HK-2 (cell line): ENCODE data around the gene AGR3.
"Not testable (repeated sequence)": the region's sequence is repeated elsewhere in the genome, so short reads cannot be mapped to it uniquely, and the experiment has no call there.

Source experiments
- DNase-seq: peaks from one replicate; pipeline ENCODE4 v3.0.0-alpha.2; 2018; ENCODE audit not compliant: unreplicated experiment

Gene AGR3

DNA sequence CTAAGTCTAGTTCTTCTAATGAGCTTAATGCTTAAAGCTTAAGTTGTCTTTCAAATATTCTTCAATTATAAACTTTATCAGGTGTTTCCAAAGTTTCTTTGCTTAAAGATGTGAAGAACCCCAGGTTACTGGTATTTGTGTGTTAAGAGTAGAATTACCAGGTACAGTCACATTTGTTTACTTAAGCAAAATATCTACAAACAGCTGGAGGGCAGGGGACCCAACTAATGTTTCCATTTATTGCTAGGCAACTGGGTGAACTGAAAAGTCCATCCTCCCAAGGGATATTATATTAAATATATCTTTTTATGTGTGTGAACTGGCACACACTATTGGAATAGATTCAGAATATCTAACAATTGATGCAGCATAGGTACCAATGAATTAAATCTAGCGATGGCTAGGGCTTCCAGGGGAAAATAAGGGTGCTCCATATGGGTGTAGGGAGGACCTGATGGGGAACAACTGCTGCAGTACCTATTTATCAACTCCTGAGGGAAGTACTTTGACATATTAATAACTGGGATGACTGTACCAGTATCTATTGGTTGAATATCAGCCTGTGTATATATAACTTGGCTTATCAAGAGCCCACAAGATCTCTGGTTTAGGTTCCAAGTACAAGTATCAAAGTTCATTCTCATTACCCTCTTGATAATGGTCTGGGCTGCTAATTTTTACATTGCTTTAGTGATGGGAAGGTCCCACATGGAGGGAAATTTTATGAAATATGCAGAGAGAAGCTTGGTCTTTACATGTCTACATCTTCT is 10.3 kb upstream of the AGR3 start:
- DNase-seq: no peak

DNA sequence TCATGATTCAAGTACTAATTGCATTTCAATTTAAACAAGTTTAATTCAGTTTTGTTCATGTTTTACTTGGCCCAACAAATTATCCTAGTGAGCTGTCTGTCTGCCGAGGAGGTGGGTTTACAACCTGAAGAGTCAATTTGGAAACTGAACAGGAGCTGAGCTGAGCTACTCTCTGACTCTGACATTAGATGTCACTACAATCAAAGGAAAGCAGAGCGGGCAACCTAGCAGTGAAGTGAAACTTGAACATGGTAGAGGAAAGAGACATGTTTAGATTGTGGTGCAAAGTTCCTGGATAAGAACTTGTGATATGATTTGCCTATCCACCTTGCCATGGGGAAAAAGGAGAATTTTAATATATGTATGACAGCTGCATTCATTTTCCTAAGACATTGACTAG is 9.6 kb upstream of the AGR3 start:
- DNase-seq: no peak

DNA sequence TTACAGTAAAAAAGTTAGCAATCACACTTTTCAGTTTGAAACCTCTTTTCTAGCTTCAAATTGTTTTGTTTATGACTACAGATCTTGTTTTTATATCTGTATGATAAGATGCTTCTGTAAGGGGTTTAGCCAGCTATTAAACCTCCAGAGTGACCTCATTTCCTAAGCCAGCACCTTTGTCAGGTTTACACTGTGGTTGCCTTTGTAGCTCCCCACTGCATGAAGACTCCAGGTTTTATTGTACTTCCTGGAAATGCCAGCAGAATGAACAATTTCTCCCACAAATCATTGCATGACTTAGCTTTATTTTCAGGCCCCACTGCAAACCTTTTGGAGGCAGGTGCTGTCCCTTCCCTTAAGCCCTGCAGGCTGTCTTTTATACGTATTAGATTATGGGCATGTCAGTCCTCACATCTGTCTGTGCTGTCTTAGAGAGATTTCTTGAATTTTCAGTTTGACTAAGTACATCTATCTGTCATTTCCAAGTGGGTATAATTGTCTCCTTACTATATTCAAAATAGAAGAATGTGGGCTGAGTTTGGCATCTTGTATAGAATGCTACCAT is 8.2 kb upstream of the AGR3 start:
- no peak for DNase-seq

DNA sequence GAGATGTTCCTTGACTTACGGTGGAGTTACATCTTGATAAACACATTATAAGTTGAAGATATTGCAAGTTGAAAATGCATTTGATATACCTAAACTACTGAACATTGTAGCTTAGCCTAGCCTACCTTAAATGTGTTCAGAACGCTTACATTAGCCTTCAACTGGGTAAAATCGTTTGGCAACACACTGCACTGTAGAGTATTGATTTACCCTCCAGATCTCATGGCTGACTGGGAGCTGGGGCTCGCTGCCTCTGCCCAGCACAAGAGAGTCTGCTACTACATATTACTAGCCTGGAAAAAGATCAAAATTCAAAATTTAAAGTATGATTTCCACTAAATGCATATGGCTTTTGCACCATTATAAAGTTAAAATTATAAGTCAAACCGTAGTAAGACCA is 7.5 kb upstream of the AGR3 start:
- DNase-seq: no peak

DNA sequence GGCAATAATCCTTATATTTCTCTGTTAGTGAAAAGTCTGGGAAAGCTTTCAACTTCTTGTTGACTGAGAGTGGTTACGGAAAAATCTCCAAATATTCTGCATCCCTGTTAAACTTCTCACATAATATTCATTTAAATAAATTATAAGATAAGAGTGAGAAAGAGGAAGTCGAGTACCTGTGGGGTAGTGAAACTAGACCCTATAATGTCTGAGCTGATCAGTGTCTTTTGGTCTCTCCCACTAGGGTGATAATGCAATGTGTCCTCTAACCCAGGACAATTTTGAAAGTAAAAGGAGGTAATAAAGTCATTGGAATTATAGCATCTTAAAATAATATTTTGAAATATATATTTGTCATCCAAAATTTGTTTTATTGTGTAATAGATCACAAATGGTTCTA is 2.1 kb upstream of the AGR3 start:
- no peak for DNase-seq

DNA sequence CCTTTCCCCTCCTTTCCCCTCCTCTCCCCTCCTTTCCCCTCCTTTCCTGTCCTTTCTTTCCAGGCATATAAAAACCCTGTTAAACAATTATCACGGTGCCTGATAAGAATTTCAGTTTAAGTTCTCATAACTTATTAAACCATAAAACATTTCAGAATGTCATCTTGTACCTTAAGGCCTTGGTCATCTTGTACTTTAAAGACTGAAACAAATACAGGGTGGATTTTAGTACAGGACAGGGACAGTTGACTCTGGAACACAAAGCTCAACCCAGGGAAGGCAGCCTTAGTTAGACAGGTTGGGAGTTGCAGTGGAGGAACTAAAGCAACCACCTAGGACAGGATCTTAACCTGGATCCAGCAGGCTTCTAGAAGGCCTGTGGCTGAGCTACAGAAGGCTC is 1.2 kb downstream of the AGR3 start:
- DNase-seq: no peak

DNA sequence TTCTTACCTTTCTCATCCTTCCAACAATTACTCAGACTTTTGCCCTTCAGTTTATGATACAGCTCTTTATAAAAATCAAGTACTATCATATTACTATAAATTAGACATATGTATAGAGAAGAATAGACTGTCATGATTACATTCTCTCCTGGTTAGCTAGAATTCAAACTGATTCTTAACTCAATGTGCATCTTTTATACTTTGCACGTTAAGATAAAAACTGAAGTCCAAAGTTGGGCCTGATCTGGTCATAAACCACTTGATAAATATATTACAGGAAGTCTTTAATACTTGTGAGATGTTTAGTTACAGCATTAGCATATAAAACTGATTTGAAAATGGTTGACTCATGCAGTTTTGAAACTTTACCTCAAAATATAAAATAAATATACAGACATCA is 2.6 kb downstream of the AGR3 start:
- DNase-seq: no peak

DNA sequence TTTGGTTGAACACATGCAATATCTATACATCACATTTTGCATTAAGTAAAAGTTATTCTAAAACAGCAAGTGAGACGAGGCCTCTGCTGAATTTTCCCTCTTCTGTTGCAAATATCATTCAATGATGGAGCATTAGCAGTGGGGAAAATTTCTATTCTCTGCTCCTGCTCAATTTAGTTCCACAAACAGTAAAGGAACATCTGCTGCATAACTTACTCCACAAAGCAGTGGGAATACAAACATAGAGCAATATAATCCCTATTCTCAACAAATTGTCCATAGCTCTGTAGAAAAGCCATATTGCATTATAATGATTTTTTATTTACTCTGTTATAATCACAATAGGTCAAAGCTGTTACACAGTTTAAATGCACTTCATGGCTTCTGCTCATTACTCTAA is 5.9 kb downstream of the AGR3 start:
- no peak for DNase-seq

DNA sequence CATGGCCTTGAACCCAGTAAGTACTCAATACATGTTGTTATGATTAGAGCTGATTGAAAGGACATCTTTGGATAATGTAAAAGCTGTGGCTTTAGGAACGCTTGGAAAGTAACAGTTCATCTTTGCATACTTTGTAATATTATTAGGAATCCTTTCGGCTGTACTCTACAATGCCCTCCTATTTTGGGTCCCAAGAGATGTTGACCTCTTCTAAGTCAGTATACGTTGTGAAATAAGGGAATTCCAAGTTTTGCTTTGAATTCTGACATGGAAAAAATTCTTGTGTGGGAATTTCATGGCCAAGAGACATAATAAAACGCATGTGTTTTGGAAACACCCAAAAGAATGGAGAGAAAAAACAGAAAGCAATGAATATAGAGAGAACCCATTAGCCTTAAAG is 7.7 kb downstream of the AGR3 start:
- DNase-seq: no peak

DNA sequence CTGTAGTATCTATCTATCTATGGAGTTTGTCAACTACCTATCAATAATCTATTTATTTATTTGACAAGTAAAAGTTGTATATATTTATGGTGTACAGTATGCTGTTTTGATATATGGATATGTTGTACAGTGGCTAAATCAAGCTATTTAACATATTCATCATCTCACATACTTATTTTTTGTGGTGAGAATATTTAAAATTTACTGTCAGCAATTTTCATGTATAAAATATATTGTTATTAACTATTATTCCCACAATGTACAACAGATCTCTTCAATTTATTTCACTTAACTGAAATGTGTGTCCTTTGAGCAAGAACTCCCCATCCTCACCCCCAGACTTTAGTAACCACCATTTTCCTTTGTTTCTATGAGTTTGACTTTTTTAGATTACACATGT is 14.5 kb downstream of the AGR3 start:
- no peak for DNase-seq

DNA sequence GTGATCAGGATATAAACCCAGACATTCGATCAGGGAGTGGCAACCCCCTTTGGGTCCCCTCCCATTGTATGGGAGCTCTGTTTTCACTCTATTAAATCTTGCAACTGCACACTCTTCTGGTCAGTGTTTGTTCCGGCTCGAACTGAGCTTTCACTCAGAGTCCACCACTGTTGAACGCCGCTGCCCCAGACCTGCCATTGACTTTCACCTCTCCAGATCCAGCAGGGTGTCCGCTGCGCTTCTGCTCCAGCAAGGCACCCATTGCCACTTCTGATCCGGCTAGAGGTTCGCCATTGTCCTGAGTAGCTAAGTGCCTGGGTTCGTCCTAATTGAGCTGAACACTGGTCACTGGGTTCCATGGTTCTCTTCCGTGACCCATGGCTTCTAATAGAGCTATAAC is 28.6 kb downstream of the AGR3 start:
- not testable (repeated sequence) for DNase-seq

DNA sequence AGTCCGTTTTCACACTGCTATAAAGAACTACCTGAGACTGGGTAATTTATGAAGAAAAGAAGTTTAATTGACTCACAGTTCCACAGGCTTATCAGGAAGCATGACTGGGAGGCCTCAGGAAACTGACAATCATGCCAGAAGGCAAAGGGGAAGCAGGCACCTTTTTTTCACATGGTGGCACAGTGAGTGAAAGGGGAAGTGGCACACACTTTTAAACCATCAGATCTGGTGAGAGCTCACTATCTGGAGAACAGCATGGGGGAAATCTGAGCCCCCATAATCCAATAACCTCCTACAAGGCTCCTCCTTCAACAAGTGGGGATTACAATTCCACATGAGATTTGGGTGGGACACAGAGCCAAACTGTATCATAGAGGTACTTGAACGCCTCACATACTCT is 30.0 kb downstream of the AGR3 start:
- no peak for DNase-seq

DNA sequence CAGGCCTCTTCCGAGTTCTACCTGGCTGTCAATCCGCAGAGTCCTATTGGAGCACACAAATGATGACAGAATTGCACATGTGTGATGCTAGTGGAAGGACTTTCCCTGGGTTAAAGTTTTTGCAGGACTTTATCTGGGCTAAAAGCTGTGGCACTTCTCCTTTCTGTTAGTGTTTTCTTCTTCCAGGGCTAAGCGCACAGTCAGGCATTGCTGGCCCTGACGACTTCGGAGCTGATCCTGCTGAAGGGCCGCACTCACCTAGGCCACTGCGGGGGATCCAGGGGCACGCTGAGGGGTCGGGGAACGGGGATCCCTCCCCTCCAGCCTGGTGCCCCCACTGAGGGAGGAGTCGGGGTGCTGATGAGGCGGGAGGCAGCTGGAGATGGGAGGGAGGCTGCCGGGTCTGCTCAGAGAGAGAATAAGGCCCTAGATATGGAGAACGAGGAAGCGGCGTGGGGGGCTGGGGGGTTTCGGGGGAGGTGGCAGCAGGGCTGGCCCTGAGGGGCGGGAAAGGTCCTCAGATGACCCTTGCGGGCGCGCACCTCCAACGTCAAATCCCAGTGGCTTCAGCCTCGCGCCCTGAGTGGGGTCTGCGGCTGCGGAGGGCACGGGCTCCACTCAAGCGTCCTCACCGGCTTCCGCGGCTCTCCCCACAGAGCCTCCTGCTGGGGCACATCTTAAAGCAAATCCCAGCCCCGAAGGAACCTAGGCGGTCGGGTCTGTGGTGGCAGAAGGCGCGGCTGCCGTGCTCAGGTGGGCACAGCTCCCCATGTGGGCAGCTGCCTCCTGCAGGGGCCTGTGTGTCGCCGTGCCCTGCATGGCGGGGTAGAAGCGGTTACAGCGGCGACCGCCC is 30.9 kb downstream of the AGR3 start:
- no peak for DNase-seq

DNA sequence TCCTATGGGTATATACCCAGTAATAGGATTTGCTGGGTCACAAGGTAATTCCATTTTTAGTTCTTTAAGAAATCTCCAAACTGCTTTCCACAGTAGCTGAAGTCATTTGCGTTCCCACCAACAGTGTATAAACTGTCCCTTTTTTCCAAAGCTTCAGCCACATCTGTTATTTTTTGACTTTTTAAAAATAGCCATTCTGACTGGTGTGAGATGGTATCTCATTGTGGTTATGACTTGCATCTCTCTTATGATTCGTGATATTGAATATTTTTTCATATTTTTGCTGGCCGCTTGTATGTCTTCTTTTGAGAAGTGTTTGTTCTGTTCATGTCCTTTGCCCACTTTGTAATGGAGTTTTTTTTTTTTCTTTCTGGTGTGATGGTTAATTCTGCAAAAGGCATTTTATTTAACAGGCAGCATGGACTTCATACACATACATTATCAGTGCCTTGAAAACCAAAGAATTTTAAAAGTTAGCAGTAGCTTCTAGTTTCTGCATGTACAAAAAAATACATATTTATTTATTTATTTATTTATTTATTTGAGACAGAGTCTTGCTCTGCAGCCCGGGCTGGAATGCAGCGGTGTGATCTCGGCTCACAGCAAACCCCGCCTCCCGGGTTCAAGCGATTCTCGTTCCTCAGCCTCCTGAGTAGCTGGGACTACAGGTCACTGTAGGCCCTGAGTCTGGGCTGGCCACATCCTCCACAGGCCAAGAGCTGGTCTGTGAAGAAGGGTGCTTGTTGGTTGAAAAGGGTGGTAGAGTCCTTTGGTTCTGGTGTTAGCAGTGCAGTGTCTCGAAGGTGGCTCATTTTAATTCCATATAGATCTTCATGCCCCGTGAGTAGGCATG is 32.3 kb downstream of the AGR3 start:
- DNase-seq: no peak

DNA sequence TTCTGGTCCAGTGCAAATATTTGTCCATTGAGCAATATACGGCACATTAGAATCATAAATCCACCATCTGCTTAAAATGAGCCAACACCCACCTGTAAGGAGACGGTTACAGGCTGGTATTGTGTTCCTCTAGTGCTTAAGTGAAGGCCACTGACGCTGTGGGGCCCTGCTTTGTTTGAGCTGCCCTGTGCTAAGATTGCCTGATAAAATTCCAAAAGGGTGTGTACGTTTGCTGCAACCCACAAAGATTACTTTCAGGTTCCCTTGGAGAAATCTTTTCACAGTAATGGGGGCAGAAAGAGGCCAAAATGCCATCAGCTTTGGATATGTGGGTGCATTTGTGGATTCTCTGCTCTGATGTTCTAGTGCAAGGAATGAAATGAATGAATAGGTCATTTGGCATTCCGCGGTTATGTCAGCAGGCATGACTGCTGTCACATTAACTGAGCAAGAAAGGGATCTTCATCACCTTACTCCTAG is 34.4 kb downstream of the AGR3 start:
- DNase-seq: no peak

DNA sequence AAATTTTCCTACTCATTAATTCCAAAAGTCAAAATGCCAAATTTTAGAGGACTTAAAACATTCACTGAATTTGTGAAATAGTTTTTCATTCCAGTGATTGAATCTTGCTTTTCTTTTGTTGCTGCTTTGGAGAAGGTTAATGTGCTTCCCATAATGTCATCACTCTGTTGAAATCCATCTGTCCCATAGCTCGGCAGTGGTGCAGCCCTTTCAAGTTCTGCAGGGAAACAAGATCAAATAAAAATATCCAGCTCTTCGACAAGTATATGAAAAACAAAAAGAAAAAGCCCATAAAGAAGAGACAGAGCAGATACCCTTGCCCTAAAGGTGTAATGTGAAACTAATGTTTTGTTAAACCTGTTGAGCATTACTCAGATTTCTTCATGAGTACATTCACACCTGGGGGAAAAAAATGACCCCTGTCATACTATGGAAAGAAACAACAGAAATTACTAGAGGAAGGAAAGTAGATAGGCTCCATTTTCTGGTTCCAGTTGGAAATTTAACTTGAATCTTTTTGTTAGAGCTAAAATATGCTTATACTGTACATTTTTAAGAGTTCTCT is 35.1 kb downstream of the AGR3 start:
- DNase-seq: no peak

DNA sequence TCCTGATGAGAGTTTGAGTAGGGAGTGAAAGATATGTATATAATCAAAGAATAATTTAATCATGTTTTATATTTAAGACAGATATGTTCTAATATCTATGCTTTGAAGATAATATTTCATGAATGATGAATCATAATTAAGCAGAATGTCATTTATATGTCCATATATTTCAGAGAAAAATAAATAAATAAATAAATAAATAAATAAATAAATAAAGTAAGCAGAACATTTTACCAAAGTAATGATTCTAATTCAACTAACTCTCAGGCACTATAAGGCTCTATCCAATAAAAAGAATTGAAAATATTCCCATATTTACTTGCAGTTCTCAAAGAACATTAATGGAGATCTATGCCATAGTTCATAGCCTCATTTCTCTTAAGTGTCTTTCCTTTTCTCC is 36.0 kb downstream of the AGR3 start:
- no peak for DNase-seq

DNA sequence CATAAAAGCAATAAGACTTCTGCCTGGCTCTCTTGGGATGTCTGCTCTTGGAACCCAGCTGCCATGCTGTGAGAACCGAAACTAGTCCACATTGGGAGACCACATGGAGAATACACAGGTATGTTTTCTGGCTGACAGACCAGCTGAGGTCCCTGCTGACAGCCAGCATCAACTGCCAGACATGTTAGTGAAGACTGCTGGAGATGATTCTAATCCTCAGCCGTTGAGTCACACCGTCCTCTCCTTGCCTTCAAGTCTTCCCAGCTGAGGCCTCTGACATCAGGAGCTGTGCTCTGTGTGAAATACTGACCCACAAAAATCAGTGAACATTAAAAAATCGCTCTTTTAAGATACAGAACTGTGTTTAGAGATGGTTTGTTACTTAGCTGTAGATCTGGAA is 40.1 kb downstream of the AGR3 start:
- DNase-seq: no peak

DNA sequence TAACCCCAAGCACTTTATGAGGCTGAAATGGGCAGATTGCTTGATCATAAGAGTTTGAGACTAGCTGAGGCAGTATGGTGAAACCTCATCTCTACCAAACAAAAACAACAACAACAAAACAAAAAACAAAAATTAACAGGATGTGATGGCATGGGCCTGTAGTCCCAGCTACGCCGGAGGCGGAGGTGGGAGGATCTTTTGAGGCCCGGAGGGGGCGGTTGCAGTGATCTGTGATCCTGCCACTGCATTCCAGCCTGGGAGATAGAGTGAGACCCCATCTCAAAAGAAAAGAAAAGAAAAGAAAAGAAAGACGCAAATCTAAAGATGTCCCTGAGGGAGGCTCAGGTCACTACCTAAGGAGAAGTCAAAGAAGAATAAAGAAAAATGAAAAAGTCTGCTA is 41.7 kb downstream of the AGR3 start:
- no peak for DNase-seq

DNA sequence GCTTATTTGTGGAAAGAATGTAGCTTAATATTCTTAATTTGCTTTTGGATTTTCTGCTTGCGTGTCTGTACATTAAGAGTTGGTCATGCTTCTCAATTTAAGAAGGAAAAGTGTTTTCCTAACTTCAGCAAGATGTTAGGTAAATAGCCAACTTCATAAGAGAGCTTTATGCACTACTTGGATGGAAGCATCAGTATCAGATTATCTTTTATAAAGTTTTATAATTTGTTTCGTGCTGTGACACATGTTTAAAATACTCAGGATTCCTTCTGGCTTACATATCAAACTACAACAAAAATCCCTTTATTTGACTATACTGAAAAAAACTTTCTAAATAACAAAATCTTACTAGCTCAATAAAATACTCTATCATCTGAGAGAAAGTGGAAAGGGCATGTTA is 42.1 kb downstream of the AGR3 start:
- no peak for DNase-seq

DNA sequence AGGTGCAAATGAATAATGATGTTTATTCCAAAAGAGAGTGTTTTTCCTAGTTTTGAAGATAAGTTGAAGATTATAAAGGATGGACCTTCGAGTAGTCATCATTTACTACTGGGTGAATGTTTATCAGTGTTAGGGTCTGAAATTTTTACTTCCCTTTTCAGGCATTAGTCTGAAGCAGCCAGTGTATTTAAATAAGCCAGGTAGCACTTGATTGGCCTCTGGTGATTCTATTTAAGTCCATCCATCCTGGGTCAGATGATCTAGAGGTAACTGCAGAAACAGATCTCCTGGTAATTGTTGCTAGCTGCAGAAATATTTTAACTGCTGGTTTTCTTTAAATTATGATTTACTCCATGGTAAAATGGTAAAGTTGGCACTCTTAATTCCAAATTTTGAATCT is 42.9 kb downstream of the AGR3 start:
- no peak for DNase-seq

DNA sequence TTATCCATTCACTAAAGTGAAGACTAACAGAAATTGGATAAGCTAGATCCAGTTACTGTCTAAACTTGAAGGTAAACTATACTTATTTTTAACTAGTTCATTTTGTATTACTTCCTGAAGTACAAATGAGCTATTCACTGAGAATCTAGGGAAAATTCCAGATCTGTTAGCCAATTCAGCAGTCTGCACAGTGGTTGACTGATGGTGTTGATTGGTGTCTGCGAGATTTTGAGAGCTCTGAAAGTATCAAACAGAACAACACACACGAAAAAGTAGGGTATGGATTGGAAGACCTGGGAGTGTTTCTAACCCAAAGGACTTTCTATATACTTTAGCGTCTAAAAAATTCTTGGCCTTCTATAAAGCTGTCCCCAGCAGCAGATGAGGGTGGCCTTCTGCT is 43.4 kb downstream of the AGR3 start:
- DNase-seq: no peak
